Liver (tissue), 9 donors: ENCODE results near the gene STMN1. TPM values are rescaled to one million over a fixed set of nuclear protein-coding genes. Genes with fewer than 3 reads are reported as not detected.

ENCODE experiments used
- DNase-seq: peaks from one replicate; pipeline ENCODE4 v3.0.0-alpha.2; 2017; ENCODE audit warnings: low spot score
- H3K27ac ChIP-seq, 2 donors: one replicate each; pipeline ENCODE4 v1.7.0; 2013; ENCODE audit warnings: inconsistent platforms in 2 of 2, low read length in 2 of 2, control low read depth in 1 of 2, low read depth in 1 of 2, mild to moderate bottlenecking in 1 of 2
- H3K27me3 ChIP-seq, 4 donors: one replicate each; pipeline versions ENCODE4 v1.6.1 to v1.7.0; 2013; ENCODE audit warnings: low read length in 3 of 4, inconsistent platforms in 1 of 4, mild to moderate bottlenecking in 1 of 4, moderate library complexity in 1 of 4; ENCODE audit not compliant: control insufficient read depth in 4 of 4, insufficient read depth in 4 of 4
- H3K36me3 ChIP-seq, 4 donors: one replicate each; pipeline versions ENCODE4 v1.6.1 to v1.7.0; 2013; ENCODE audit warnings: low read length in 3 of 4, mild to moderate bottlenecking in 3 of 4, low read depth in 1 of 4, moderate library complexity in 1 of 4; ENCODE audit not compliant: control insufficient read depth in 4 of 4, insufficient read depth in 3 of 4
- H3K4me1 ChIP-seq, 4 donors: one replicate each; pipeline versions ENCODE4 v1.6.1 to v1.7.0; 2013; ENCODE audit warnings: low read length in 3 of 4, mild to moderate bottlenecking in 3 of 4, moderate library complexity in 1 of 4; ENCODE audit not compliant: control insufficient read depth in 4 of 4, insufficient read depth in 4 of 4
- H3K4me3 ChIP-seq, 3 donors: one replicate each; pipeline versions ENCODE4 v1.6.1 to v1.7.0; 2013; ENCODE audit warnings: low read length in 3 of 3, control low read depth in 1 of 3, low read depth in 1 of 3, mild to moderate bottlenecking in 1 of 3
- H3K9ac ChIP-seq, 2 donors: one replicate each; pipeline ENCODE4 v1.7.0; 2013; ENCODE audit warnings: low read length in 2 of 2, mild to moderate bottlenecking in 2 of 2, moderate library complexity in 2 of 2, control low read depth in 1 of 2, low read depth in 1 of 2
- H3K9me3 ChIP-seq, 4 donors: one replicate each; pipeline versions ENCODE4 v1.6.1 to v1.7.0; 2013; ENCODE audit warnings: low read length in 3 of 4; ENCODE audit not compliant: control insufficient read depth in 4 of 4
- ATF3 ChIP-seq: IDR thresholded peaks from 2 replicates; pipeline ENCODE4 v1.6.1; 2016; ENCODE audit warnings: antibody characterized with exemption
- CTCF ChIP-seq: fragments of 150-350 bp; IDR thresholded peaks from 2 replicates; pipeline ENCODE4 v1.5.1; 2017; ENCODE audit warnings: improper control_type of control experiment, low read depth, low read length; ENCODE audit not compliant: missing input control
- EGR1 ChIP-seq, 2 donors: IDR thresholded peaks; 2 replicates each; pipeline ENCODE4 v1.6.1; 2016 to 2018; ENCODE audit warnings: antibody characterized with exemption in 2 of 2, low read depth in 2 of 2
- FOXA1 ChIP-seq: IDR thresholded peaks from 2 replicates; pipeline ENCODE4 v1.6.1; 2016; ENCODE audit warnings: antibody characterized with exemption
- FOXA2 ChIP-seq: IDR thresholded peaks from 2 replicates; pipeline ENCODE4 v1.6.1; 2016; ENCODE audit warnings: antibody characterized with exemption
- GABPA ChIP-seq, 2 donors: IDR thresholded peaks in 1 of 2; conservative IDR thresholded peaks in 1 of 2; 2 replicates each; pipeline ENCODE4 v1.6.1; 2016; ENCODE audit warnings: antibody characterized with exemption in 2 of 2, mild to moderate bottlenecking in 1 of 2, moderate library complexity in 1 of 2
- HNF4A ChIP-seq, 2 donors: conservative IDR thresholded peaks; 2 replicates each; pipeline ENCODE4 v1.6.1; 2016; ENCODE audit warnings: antibody characterized with exemption in 2 of 2, mild to moderate bottlenecking in 2 of 2
- HNF4G ChIP-seq: IDR thresholded peaks from 2 replicates; pipeline ENCODE4 v1.6.1; 2016; ENCODE audit warnings: antibody characterized with exemption
- JUND ChIP-seq, 2 donors: IDR thresholded peaks; 2 replicates each; pipeline ENCODE4 v1.6.1; 2016; ENCODE audit warnings: antibody characterized with exemption in 2 of 2
- MAX ChIP-seq: IDR thresholded peaks from 2 replicates; pipeline ENCODE4 v1.6.1; 2016; ENCODE audit warnings: antibody characterized with exemption
- NR2F2 ChIP-seq: IDR thresholded peaks from 2 replicates; pipeline ENCODE4 v1.6.1; 2016; ENCODE audit warnings: antibody characterized with exemption
- RAD21 ChIP-seq, 2 donors: IDR thresholded peaks; 2 replicates each; pipeline ENCODE4 v1.6.1; 2016; ENCODE audit warnings: antibody characterized with exemption in 2 of 2, mild to moderate bottlenecking in 2 of 2
- REST ChIP-seq: IDR thresholded peaks from 2 replicates; pipeline ENCODE4 v1.6.1; 2016; ENCODE audit warnings: antibody characterized with exemption, mild to moderate bottlenecking
- RXRA ChIP-seq, 2 donors: IDR thresholded peaks; 2 replicates each; pipeline ENCODE4 v1.6.1; 2017 to 2018; ENCODE audit warnings: antibody characterized with exemption in 2 of 2, mild to moderate bottlenecking in 1 of 2
- SP1 ChIP-seq: IDR thresholded peaks from 2 replicates; pipeline ENCODE4 v1.6.1; 2018; ENCODE audit warnings: antibody characterized with exemption, mild to moderate bottlenecking
- TAF1 ChIP-seq: conservative IDR thresholded peaks from 2 replicates; pipeline ENCODE4 v1.6.1; 2016; ENCODE audit warnings: antibody characterized with exemption, mild to moderate bottlenecking
- YY1 ChIP-seq: IDR thresholded peaks from 2 replicates; pipeline ENCODE4 v1.6.1; 2016; ENCODE audit warnings: antibody characterized with exemption, mild to moderate bottlenecking
- ZBTB33 ChIP-seq: IDR thresholded peaks from 2 replicates; pipeline ENCODE4 v1.6.1; 2016; ENCODE audit warnings: antibody characterized with exemption
- WGBS: extraction: QIAGEN DNeasy Blood & Tissue Kit; methylation state at CpG from one replicate; pipeline ENCODE4 v1.1.7; 2013; 5-methylcytosine and 5-hydroxymethylcytosine counted together
- polyA plus RNA-seq, 2 donors: library from polyadenylated mRNA; stranded (reverse) in 1 of 2; unstranded in 1 of 2; fragments of 200-250 nt in 1 of 2; fragments of >200 nt in 1 of 2; fragmentation: Nextera tagmentation in 1 of 2; extraction: Ambion mirVana in 1 of 2; gene quantifications; one replicate each; pipeline versions ENCODE4 v1.2.1 to v1.2.3, GENCODE V29; 2013 to 2015
- total RNA-seq, 2 donors: library from RNA; depleted of rRNA; stranded (reverse); fragments of >200 nt; gene quantifications; one replicate each; pipeline ENCODE4 v1.2.3, GENCODE V29; 2014
- donor health status: healthy.
- donor health status: healthy.
- donor health status: healthy.
- donor health status: healthy.
- donor health status: healthy.

Gene STMN1
- total and polyA plus RNA-seq, 4 donors: 0.75 to 40.1 (median 17.8) TPM

GRCh38 chr1:25911162-25911561 lies 4.9 kb upstream of the STMN1 start:
- no peak overlapping the region for H3K4me3 ChIP-seq
- TF ChIP-seq FOXA1: no peak
- TF ChIP-seq YY1: no peak
- no peak for TF ChIP-seq NR2F2
- no peak for TF ChIP-seq REST
- TF ChIP-seq RXRA (IDR thresholded peaks at IDR 0.05): no peak
- no peak for TF ChIP-seq ATF3
- TF ChIP-seq MAX: no peak
- no peak for TF ChIP-seq SP1
- no peak for TF ChIP-seq JUND (IDR thresholded peaks at IDR 0.05)
- H3K36me3 ChIP-seq: no peaks in the 10 kb centered on the region
- no peak overlapping the region for H3K27ac ChIP-seq
- peaks cover 0 to 7% (median 4%) of the 10 kb centered on the region in 4 donors for H3K4me1 ChIP-seq
- H3K27me3 ChIP-seq: no peaks in the 10 kb centered on the region
- no peak for DNase-seq
- H3K9ac ChIP-seq: no peak overlapping the region
- no peaks in the 10 kb centered on the region for H3K9me3 ChIP-seq

GRCh38 chr1:25909040-25909439 lies 2.8 kb upstream of the STMN1 start:
- Histone ChIP-seq H3K4me1 (peaks cover 7 to 21% (median 14%) of the 10 kb centered on the region in 4 donors), H3K4me3 (no peak overlapping the region), H3K27ac (no peak overlapping the region), H3K36me3 (no peaks in the 10 kb centered on the region), H3K9ac (no peak overlapping the region), H3K27me3 (no peaks in the 10 kb centered on the region), H3K9me3 (no peaks in the 10 kb centered on the region)
- TF ChIP-seq NR2F2 (no peak), TAF1 (no peak), HNF4G (no peak), SP1 (no peak), ZBTB33 (no peak), HNF4A (conservative IDR thresholded peaks at IDR 0.05) (no peak), GABPA (IDR thresholded peaks at IDR 0.05 in 1 of 2, conservative IDR thresholded peaks at IDR 0.05 in 1 of 2) (no peak), ATF3 (no peak), RAD21 (IDR thresholded peaks at IDR 0.05) (no peak), FOXA2 (no peak), JUND (IDR thresholded peaks at IDR 0.05) (no peak), RXRA (IDR thresholded peaks at IDR 0.05) (no peak), CTCF (no peak), MAX (no peak), FOXA1 (no peak), EGR1 (IDR thresholded peaks at IDR 0.05; ENCODE audit: low read depth in 2 of 2) (no peak), REST (no peak), YY1 (no peak)
- 69% methylated on average over 10 of the region's 10 CpGs for WGBS
- DNase-seq: no peak
